Peyer's patch (tissue), 4 donors: ENCODE data around the gene P2RY2. TPM values are rescaled to one million over a fixed set of nuclear protein-coding genes. Genes with fewer than 3 reads are reported as not detected.

Experiments
- DNase-seq, 3 donors: peaks; one replicate each; pipeline ENCODE4 v3.0.0-alpha.2; 2017 to 2019
- H3K27ac ChIP-seq, 4 donors: fragments of 200-600 bp; sonication (generic); one replicate each; pipeline ENCODE4 v1.5.1; 2016 to 2019
- H3K27me3 ChIP-seq, 2 donors: fragments of 200-600 bp; sonication (generic); one replicate each; pipeline ENCODE4 v1.5.1; 2019
- H3K36me3 ChIP-seq, 3 donors: fragments of 200-600 bp; sonication (generic); one replicate each; pipeline ENCODE4 v1.5.1; 2016 to 2019
- H3K4me1 ChIP-seq, 4 donors: fragments of 200-600 bp; sonication (generic); one replicate each; pipeline ENCODE4 v1.5.1; 2016 to 2019
- H3K4me3 ChIP-seq, 4 donors: fragments of 200-600 bp; sonication (generic); 1 replicate in 3 of 4; 2 replicates in 1 of 4; pipeline ENCODE4 v1.5.1; 2016 to 2019; ENCODE audit warnings: mild to moderate bottlenecking in 1 of 4
- H3K9me3 ChIP-seq, 4 donors: fragments of 200-600 bp; sonication (generic); one replicate each; pipeline ENCODE4 v1.5.1; 2016 to 2019; ENCODE audit warnings: mild to moderate bottlenecking in 1 of 4
- POLR2A ChIP-seq, 2 donors: fragments of 450-650 bp; IDR thresholded peaks; one replicate each; pipeline ENCODE4 v1.5.1; 2017; ENCODE audit warnings: antibody characterized with exemption in 2 of 2, mild to moderate bottlenecking in 2 of 2, moderate library complexity in 2 of 2
- total RNA-seq, 4 donors: library from RNA; depleted of rRNA; stranded (reverse); fragments of >200 nt; gene quantifications; one replicate each; pipeline ENCODE4 v1.1.0, GENCODE V29; 2016
- TF ChIP-seq, protein P1 (sequence below), 6 experiments: fragments of 450-650 bp in 4 of 6; fragments of 200-600 bp in 2 of 6; sonication (generic) in 1 of 6; IDR thresholded peaks; one replicate each; pipeline ENCODE4 v1.5.1; 2017 to 2019; ENCODE audit warnings: antibody characterized with exemption in 6 of 6, mild to moderate bottlenecking in 3 of 6, moderate library complexity in 1 of 6

Gene P2RY2
- total RNA-seq, 4 donors from 2014 or later, result 6.6 to 42.7 (median 33.5) TPM

DNA sequence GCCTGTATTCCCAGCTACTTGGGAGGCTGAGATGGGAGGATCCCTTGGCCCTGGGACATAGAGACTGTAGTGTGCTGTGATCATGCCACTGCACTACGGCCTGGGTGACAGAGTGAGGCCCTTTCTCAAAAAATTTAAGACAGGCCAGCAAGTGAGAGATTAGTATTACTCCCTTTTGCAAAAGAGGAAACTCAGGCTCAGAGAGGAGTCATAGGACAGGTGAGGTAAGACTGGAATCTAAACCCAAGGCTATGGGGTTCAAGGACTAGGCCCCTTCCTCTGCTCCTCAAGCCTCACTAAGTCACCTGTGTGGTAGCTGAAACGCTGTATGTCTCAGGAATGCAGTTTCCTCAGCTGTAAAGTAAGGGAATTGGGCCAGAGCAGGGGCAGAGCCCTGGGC lies 1.6 kb upstream of the P2RY2 start:
- H3K4me3 ChIP-seq, result no peak overlapping the region
- DNase-seq, result no peak
- H3K4me1 ChIP-seq, result peaks cover 6 to 14% (median 7%) of the 10 kb centered on the region in 4 donors
- no peak for TF ChIP-seq POLR2A (IDR thresholded peaks at IDR 0.05)
- TF ChIP-seq, protein P1, sequence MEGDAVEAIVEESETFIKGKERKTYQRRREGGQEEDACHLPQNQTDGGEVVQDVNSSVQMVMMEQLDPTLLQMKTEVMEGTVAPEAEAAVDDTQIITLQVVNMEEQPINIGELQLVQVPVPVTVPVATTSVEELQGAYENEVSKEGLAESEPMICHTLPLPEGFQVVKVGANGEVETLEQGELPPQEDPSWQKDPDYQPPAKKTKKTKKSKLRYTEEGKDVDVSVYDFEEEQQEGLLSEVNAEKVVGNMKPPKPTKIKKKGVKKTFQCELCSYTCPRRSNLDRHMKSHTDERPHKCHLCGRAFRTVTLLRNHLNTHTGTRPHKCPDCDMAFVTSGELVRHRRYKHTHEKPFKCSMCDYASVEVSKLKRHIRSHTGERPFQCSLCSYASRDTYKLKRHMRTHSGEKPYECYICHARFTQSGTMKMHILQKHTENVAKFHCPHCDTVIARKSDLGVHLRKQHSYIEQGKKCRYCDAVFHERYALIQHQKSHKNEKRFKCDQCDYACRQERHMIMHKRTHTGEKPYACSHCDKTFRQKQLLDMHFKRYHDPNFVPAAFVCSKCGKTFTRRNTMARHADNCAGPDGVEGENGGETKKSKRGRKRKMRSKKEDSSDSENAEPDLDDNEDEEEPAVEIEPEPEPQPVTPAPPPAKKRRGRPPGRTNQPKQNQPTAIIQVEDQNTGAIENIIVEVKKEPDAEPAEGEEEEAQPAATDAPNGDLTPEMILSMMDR (IDR thresholded peaks at IDR 0.05), result no peak
- no peak overlapping the region for H3K27ac ChIP-seq
- H3K36me3 ChIP-seq, result no peaks in the 10 kb centered on the region
- no peaks in the 10 kb centered on the region for H3K27me3 ChIP-seq
- no peaks in the 10 kb centered on the region for H3K9me3 ChIP-seq

DNA sequence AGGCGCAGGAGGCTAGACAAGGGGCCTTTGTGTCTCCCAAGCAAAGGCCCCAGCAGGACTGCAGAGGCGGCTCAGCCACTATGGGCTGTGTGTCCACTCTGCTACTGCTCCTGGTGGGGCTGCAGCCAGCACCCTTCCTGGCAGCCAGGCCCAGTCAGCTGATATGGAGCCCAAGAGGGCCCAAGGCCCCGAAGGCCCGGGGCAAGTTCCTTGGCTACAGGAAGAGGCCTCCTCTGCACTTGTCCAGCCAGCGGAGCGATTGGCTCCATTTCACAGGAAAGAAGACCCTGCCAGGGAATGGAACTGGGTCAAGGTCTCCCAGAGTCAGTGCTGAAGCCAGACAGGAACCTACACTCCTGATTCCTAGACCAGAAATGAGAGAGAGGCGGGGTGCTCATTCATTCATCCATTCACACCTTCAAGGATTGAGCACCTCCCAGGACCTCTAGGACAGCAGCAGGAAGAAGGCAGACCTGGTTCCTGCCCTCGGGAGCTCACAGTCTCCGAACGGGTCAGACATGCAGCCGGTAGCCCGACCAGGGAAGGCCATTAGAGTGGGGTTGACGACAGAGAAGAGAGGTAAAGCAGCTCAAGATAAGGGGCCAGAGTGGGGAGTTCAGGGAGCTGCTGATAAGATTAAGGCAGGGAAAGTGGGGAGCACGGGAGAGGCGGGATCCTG lies 811 bp upstream of the P2RY2 start:
- peaks cover 6 to 14% (median 7%) of the 10 kb centered on the region in 4 donors for H3K4me1 ChIP-seq
- no peaks in the 10 kb centered on the region for H3K27me3 ChIP-seq
- no peaks in the 10 kb centered on the region for H3K36me3 ChIP-seq
- TF ChIP-seq, protein P1 (IDR thresholded peaks at IDR 0.05), result no peak
- TF ChIP-seq POLR2A (IDR thresholded peaks at IDR 0.05), result no peak
- H3K27ac ChIP-seq, result peak overlapping the region in 3 of 4 donors; percentile 71 to 87 (median 76)
- no peaks in the 10 kb centered on the region for H3K9me3 ChIP-seq
- peak in 1 of 3 donors; percentile 49 for DNase-seq
- peak overlapping the region in 2 of 4 donors; percentile 52 to 66 for H3K4me3 ChIP-seq

- DNase-seq, result no peak
- Histone ChIP-seq H3K36me3 (no peaks in the 10 kb centered on the region), H3K4me3 (peak overlapping the region; percentile 47 to 66 (median 50)), H3K4me1 (peaks cover 6 to 14% (median 7%) of the 10 kb centered on the region in 4 donors), H3K27me3 (no peaks in the 10 kb centered on the region), H3K27ac (peak overlapping the region; percentile 19 to 87 (median 74)), H3K9me3 (no peaks in the 10 kb centered on the region)
- TF ChIP-seq, protein P1 (IDR thresholded peaks at IDR 0.05), result no peak
- TF ChIP-seq POLR2A (IDR thresholded peaks at IDR 0.05), result no peak
Measured at GRCh38 chr11:73217810-73218105, 323 bp upstream of the P2RY2 start.

- Histone ChIP-seq H3K4me3 (peak overlapping the region; percentile 47 to 66 (median 50)), H3K9me3 (no peaks in the 10 kb centered on the region), H3K36me3 (no peaks in the 10 kb centered on the region), H3K4me1 (peaks cover 6 to 14% (median 7%) of the 10 kb centered on the region in 4 donors), H3K27me3 (no peaks in the 10 kb centered on the region), H3K27ac (peak overlapping the region in 3 of 4 donors; percentile 71 to 87 (median 76))
- DNase-seq, result no peak
- TF ChIP-seq, protein P1 (IDR thresholded peaks at IDR 0.05), result no peak
- TF ChIP-seq POLR2A (IDR thresholded peaks at IDR 0.05), result no peak
Measured at GRCh38 chr11:73218830-73219215, 742 bp downstream of the P2RY2 start.

- no peaks in the 10 kb centered on the region for H3K9me3 ChIP-seq
- peak overlapping the region in 2 of 4 donors; percentile 52 to 66 for H3K4me3 ChIP-seq
- no peaks in the 10 kb centered on the region for H3K36me3 ChIP-seq
- TF ChIP-seq, protein P1 (IDR thresholded peaks at IDR 0.05), result no peak
- TF ChIP-seq POLR2A (IDR thresholded peaks at IDR 0.05), result no peak
- peaks cover 0 to 10% (median 7%) of the 10 kb centered on the region in 4 donors for H3K4me1 ChIP-seq
- DNase-seq, result peak in 1 of 3 donors; percentile 43
- no peak overlapping the region for H3K27ac ChIP-seq
- H3K27me3 ChIP-seq, result no peaks in the 10 kb centered on the region
Measured at GRCh38 chr11:73219396-73220285, 1.6 kb downstream of the P2RY2 start.
